HG03064 (cell line): ENCODE data around the gene ZNF497.
"Not testable (repeated sequence)": the region's sequence is repeated elsewhere in the genome, so short reads cannot be mapped to it uniquely, and the experiment has no call there.

Experiments
- ATAC-seq: cut with Tn5 transposase; IDR thresholded peaks from one replicate; pipeline ENCODE4 v1.9.1; 2021; ENCODE audit warnings: low read depth; ENCODE audit not compliant: unreplicated experiment

ZNF497 gene

GRCh38 chr19:58319241-58319640 lies 43.3 kb downstream of the ZNF497 start:
- ATAC-seq, result no peak

DNA sequence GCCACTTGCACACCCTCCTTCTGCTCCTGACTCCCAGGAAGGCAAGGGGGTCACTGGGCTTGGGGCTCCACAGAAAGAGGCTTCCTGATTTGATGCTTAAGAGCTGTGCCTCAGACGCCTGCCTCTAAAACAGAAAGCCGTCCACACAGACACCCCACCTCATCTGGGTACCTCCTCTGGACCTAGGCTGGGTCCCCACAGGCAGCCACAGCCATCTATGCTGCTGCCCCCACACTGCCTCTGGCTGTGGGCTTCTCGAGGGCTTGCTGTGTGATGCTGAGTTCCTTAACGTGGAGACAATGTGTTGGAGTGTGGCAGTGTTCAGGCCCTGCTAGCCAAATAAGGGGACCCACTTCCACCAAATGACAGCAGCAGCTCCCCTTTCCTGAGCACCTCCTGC lies 44.3 kb downstream of the ZNF497 start:
- no peak for ATAC-seq

- ATAC-seq, result no peak
Measured at GRCh38 chr19:58317476-58318072, 45.0 kb downstream of the ZNF497 start.

GRCh38 chr19:58315580-58315979 lies 47.0 kb downstream of the ZNF497 start:
- no peak for ATAC-seq

DNA sequence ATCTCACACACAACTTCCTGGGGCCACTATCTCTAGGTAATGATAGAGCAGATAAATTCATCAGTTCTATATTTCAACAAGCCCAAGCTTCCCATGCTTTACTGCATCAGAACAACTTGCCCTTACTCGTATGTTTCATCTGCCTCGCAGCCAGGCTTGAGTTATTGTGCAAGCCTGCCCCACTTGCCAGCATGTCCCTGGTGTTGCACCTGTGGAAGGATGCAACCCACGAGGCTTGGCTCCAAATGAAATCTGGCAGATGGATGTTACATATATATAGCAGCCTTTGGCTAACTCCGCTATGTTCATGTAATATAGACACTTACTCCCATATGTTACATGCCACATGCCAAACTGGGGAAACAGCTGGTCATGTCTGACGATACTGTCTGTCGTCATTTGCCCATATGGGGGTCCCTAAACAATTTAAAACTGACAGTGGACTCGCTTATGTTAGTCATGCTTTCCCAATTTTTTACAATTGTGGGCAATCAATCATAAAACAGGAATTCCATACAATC lies 51.1 kb downstream of the ZNF497 start:
- no peak for ATAC-seq

DNA sequence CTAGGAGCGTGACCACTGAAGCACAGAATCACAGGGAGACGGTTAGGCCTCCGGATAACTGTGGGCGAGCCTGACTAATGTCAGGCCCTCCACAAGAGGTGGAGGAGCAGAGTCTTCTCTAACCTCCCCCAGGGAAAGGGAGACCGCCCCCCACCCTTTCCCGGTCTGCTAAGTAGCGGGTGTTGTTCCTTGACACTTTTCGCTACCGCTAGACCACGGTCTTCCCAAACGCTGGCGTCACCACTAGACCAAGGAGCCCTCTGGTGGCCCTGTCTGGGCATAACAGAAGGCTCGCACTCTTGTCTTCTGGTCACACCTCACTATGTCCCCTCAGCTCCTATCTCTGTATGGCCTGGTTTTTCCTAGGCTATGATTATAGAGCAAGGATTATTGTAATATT lies 51.9 kb downstream of the ZNF497 start:
- ATAC-seq, result not testable (repeated sequence)

- ATAC-seq, result no peak
Measured at GRCh38 chr19:58307736-58308135, 54.8 kb downstream of the ZNF497 start.

- no peak for ATAC-seq
Measured at GRCh38 chr19:58305932-58306323, 56.6 kb downstream of the ZNF497 start.

DNA sequence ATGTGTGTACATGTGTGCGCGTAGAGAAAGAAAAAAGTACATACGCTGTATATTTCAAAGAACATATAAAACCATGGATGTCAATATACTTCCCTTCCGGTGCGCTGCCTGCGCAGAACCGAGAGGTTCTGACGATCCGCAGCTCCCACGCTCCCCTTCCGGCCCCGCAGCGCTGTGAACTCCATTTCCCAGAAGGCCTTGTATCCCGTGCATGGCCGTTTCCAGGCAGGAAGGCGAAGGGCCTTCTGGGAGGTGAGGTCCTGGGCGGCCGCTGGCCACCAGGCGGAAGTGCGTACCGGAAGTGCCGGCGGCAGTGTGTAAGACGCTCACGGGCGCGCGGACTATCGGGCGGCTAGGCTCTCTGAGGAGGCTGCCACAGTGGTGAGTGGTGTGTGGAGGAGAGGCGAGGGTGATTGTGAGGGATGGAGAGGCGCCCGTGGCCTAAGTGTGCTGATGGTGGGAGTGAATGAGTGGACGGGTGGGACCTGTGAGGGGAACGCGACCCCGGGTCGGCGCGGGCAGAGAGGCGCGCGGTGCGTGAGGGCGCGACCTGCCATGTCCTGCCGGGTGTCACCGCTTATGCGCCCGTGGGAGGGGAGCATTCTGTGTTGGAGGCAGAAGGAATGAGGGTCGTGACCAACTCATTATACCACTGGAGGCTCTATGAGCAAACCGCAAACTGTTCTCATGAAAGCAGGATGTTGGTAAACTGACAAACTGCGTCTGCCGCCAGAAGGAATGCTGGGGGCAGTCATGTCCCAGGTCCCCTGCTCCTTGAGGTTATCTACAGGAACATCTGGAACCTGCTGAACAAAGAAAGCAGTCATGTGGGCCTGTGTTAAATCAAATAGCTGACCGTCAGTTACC lies 57.3 kb downstream of the ZNF497 start, which contains the start of gene ERVK3-1:
ERVK3-1 (plus strand) TSS at position 313 of the 867 bp plus-strand sequence. CDS start 6,792 bp downstream, outside the sequence.
- peak; percentile 89 for ATAC-seq

DNA sequence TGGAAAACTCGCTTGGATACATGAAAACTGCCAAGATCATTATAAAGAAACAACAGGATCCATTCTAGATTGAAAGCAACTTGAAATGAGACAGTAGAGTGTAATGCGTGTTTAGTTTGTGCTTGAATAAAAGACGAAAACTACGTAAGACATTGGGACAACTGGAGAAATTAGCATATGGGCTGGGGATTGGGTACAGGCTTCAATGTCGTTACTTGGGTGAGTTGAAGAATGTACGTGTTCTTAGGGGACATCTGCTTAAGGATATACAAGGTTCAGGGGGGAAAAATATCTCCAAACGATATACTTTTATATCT lies 57.8 kb downstream of the ZNF497 start:
- ATAC-seq, result no peak
